ENCODE results near the gene ECI1.

ECI1 gene, protein sequence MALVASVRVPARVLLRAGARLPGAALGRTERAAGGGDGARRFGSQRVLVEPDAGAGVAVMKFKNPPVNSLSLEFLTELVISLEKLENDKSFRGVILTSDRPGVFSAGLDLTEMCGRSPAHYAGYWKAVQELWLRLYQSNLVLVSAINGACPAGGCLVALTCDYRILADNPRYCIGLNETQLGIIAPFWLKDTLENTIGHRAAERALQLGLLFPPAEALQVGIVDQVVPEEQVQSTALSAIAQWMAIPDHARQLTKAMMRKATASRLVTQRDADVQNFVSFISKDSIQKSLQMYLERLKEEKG

DNA sequence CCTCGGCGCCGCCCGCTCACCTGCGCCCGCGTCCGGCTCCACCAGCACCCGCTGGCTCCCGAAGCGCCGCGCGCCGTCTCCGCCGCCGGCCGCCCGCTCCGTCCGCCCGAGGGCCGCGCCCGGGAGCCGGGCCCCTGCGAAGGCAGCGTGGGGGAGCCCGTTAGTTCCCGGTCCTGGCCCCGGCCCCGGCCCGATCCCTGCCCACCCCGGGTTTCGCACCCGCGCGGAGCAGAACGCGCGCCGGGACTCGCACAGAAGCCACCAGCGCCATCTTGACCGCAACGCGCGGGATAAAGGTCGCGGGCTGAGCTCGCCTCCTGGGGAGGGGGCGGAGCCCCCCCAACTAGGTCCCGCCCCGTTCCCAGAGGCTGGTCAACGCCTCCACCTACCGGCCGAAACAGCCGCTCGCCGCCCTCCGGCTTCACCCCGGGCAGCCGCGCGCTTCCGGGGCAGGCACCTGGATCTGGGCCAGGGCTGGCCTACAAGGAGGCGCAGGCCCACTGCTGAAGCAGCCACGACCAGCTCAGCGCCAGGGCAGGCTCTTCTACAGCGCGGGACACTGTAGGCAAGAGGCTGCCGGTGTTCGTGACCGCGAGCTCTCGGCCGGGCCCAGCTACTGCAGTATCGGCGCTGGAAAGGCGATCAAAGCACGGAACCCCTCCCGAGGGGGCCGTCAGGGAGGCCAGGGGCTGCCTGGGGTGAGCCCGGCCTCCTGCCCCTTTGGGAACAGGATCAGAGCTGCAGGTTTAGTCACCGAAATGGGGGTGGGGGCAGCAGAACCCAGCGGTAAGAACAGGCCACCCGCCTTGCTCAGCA is at the start of gene ECI1:
TSS of gene ECI1 (minus strand) at position 292 of the 816 bp plus-strand sequence. CDS start at position 271, 21 bp downstream.
- DNase-seq (ENCODE audit: low spot score) = peak; percentile 97

GRCh38 chr16:2299915-2300192 is 48.5 kb upstream of the ECI1 start:
- DNase-seq (ENCODE audit: low spot score) = no peak

DNA sequence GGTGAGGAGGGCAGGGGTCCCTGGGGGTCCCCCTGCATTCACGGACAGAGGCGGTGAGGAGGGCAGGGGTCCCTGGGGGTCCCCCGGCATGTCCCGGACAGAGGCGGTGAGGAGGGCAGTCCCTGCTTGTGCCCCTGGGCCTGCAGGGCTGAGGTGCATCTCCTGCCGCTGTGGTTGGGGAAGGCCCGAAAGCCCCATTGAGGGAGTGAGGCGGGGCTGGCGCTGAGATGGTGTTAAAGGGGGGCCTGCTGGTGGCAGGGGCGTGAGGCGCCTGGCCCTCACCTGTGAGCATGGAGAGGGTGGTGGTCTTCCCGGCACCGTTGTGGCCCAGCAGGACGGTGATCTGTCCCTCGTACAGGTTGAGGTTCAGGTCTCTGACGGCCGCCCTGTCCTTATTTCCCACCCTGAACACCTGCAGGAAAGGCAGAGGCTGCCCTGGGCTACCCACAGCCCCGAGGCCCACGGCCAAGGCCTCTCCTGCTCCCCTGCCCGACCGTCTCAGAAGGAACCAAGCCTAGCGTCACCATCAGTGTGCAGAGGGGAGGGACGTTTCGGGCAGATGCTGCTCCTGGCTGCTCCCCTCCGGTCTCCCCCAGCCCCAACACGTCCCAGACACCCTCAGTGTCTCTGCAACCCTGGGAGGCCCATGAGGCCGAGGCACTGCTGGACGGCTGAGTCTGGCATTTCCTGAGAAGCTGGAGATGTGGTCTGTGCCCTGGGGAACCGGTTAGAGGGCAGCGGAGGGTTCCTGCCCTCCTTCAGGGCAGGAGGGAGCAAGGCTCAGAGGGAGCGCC is 47.9 kb upstream of the ECI1 start:
- DNase-seq (ENCODE audit: low spot score) = no peak

DNA sequence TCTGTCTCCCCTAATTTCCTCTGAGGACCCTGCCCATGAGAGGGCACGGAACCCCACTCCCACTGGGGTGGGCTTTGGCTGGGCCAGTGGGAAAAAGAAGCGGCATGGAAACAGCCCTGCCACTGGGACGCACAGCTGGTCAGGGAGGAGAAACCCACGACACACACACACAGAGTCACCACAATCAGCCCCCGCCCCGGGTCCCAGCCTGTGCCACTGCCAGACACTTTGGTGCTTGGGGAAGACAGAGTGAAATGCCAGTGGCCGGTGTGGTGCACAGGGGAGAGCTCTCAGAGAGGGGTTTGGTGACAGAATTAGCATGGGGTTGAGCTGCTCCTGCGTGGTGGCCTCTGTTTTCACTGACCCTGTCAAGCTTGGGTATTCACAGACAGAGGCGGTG is 47.2 kb upstream of the ECI1 start:
- no peak for DNase-seq (ENCODE audit: low spot score)

DNA sequence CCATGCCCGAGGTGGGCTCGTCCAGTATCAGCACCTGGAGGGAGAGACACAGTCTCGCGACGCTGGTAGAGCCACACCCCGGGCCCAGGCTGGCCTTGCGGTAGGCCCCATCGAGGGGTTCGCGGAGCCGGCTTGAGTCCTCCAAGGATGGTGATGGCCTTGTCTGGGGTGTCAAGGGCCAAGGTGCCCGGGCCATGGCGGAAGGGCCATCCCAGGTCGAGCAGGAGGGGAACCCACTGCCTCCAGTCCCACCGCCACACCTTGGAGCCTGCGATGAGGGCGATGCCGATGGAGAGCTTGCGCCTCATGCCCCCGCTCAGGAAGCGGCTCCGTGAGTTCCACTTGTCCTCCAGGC is 46.1 kb upstream of the ECI1 start:
- DNase-seq (ENCODE audit: low spot score) = no peak

GRCh38 chr16:2296661-2297505 is 45.5 kb upstream of the ECI1 start:
- DNase-seq (ENCODE audit: low spot score) = peak; percentile 54

DNA sequence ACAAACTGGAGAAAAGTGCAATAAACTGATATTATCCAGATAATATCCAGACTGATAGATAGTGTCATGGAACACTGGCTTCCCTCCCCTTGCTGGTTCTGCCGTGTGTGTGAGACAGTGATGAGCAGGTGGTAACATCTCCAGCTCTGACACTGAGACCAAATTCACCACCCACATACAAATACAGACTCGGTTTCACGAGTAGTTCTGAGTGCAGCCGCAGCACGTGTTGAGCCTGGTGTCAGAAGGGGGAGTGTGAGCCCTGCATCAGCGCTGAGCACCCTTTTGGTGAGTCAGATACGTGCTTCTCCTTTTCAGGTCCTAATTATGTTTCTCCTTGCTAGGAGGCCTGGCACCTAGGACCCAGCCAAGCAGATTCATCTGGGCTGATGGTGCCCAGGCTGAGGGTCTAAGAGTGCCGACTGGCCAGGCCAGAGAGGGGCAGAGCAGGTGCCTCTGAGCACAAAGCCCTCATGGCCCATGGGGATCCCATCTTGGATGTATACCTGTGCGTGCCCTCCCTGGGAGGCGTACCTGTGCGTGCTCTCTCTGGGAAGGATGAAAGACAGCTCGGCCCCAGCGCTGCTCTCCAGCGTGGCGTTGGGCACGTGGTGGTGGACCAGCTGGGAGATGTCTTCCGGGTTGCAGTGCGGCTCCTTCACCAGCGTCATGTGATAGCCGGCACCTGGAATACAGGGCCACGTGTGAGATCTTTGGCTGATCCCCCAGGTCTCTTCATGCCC is 43.8 kb upstream of the ECI1 start:
- no peak for DNase-seq (ENCODE audit: low spot score)

DNA sequence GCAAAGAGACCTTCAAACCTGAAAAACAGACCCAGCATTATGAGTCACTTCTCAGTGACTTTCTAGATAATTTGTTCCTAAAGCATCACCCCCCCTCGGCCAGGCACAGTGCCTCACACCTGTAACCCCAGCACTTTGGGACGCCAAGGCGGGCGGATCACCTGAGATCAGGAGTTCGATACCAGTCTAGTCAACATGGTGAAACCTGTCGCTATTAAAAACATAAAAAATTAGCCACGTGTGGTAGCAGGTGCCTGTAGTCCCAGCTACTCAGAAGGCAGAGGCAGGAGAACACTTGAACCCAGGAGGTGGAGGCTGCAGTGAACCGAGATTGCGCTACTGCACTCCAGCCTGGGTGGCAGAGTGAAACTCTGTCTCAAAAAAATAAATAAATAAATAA is 40.8 kb upstream of the ECI1 start:
- no peak for DNase-seq (ENCODE audit: low spot score)

DNA sequence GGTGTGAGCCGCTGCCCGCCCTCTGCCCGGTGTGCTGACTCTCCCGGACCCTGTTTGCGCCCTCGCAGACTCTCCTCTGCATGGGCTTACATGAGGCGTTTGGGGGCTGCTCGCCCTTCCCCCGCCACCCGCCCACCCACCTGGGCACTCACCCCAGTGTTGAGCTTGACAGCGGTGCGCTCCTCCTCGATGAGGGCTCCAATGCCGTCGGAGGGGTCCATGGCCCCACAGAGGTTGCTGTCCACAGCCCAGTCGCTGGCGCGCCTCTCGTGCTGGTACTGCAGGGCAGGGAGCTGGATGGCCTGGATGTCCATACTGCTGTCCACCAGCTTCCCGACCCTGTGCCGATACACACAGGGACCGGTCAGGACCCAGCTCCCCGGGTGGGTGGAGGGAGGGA is 37.9 kb upstream of the ECI1 start:
- DNase-seq (ENCODE audit: low spot score) = no peak

GRCh38 chr16:2288726-2289125 is 37.3 kb upstream of the ECI1 start:
- no peak for DNase-seq (ENCODE audit: low spot score)

DNA sequence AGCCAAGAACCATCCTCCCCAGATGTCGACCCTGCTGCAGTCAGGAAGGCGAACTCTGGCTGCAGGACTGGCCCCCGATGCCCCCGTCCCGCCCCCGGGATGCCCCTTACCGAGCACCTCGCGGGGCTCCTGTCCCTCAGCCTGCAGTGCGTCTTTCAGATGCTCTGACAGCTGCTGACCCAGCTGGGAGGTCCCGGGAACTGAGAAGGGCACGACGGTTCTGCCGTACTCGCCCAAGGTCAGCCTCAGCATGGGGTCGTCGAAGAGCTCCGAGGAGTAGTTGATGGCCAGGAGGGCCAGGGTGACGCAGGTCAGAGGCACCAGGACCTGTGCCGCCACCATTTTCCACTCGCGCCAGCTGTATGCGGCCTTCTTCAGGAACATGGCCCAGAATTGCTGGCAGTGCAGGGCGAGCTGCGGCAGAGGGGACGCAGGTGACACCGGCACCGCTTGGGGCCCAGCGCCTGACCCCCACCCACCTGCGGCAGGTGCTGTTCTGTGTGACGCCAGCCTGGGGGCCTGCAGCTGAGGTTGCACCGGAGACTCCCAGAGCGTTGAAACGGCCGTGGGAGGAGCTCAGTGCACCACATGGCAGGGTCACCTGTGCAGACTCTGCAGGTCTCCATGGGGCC is 36.6 kb upstream of the ECI1 start:
- DNase-seq (ENCODE audit: low spot score) = no peak

DNA sequence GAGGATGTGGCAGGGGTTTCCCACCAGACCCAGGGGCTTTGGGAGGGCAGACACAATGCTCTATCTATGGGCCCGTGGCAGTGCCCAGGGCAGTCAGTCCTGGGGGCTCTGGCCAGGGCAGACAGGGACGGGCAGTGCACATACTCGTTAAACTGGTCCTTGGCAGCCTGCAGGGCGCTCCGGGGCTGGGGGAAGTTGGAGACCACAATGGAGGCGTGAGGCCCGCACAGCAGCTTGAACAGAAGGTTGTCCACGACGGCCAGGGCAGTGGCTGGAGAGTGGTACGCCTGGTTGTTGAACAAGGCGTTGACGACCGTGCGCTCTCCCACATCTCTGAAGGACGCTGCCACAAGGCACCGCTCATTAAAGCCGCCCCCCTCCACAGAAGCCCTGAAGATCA is 35.2 kb upstream of the ECI1 start:
- no peak for DNase-seq (ENCODE audit: low spot score)

GRCh38 chr16:2285731-2286191 is 34.4 kb upstream of the ECI1 start:
- DNase-seq (ENCODE audit: low spot score) = no peak

- no peak for DNase-seq (ENCODE audit: low spot score)
Observed at GRCh38 chr16:2284797-2285576, 33.6 kb upstream of the ECI1 start.

- no peak for DNase-seq (ENCODE audit: low spot score)
Observed at GRCh38 chr16:2284001-2284770, 32.8 kb upstream of the ECI1 start.

DNA sequence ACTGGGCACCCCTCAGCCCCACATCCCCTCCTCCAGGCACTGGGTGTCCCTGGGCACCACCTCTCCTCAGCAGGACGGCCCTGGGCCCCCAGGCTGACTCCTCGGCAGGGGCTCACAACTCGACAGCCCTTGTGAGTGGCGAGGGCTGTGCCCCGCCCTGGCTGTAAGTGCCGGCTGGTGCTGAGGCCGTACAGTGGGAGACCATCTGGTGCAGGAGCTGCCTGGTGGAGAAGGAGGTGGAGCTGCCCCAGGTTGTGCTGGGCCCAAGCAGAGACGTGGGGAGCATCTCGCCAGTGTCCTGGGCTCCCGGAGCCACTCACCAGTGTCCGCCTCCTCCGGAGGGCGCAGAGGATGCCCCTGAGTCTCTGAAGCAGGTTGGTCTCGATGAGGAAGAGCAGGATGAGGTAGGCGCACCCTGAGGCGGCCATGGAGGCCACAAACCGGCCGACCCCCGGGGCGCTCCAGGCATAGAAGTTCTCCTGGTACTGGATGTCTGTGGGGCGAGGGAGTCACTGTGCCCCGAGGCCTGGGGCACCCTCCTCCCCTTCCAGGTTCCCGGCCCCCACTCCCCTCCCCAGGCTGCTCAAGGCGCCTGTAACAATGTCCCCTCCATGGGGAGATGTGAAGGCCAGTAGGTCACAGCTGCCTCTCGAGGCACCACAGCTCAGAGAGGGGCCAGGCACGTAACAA is 31.6 kb upstream of the ECI1 start:
- peak; percentile 24 for DNase-seq (ENCODE audit: low spot score)

GRCh38 chr16:2282262-2282661 is 30.9 kb upstream of the ECI1 start:
- no peak for DNase-seq (ENCODE audit: low spot score)

- peak; percentile 15 for DNase-seq (ENCODE audit: low spot score)
Observed at GRCh38 chr16:2280981-2281542, 29.7 kb upstream of the ECI1 start.
